GM12872 (cell line): ENCODE results near the gene PELI1.

Experiments
- CTCF ChIP-seq: IDR thresholded peaks from 3 replicates; pipeline ENCODE4 v1.5.1; 2011; ENCODE audit warnings: low read depth, mild to moderate bottlenecking, low read length, moderate library complexity; ENCODE audit not compliant: insufficient read depth

Gene PELI1

GRCh38 chr2:64067326-64067725 is 76.9 kb downstream of the PELI1 start:
- no peak for TF ChIP-seq CTCF

GRCh38 chr2:64065516-64065915 is 78.7 kb downstream of the PELI1 start:
- no peak for TF ChIP-seq CTCF

GRCh38 chr2:64063924-64064331 is 80.3 kb downstream of the PELI1 start:
- no peak for TF ChIP-seq CTCF

GRCh38 chr2:64063454-64063853 is 80.8 kb downstream of the PELI1 start:
- no peak for TF ChIP-seq CTCF

- no peak for TF ChIP-seq CTCF
These were observed 81.4 kb downstream of the PELI1 start for GRCh38 chr2:64062840-64063239.

GRCh38 chr2:64059270-64059669 is 85.0 kb downstream of the PELI1 start:
- no peak for TF ChIP-seq CTCF

- no peak for TF ChIP-seq CTCF
These were observed 88.2 kb downstream of the PELI1 start for GRCh38 chr2:64056021-64056420.
